GM06990 (cell line): ENCODE data around the gene PLEKHO1.
"Not testable (repeated sequence)": the region's sequence is repeated elsewhere in the genome, so short reads cannot be mapped to it uniquely, and the experiment has no call there.

Source experiments
- DNase-seq: peaks from one replicate; pipeline ENCODE4 v3.0.0-alpha.2; 2011; ENCODE audit not compliant: insufficient read length; ENCODE audit errors: extremely low read depth
- H3K27me3 ChIP-seq: replicated peaks from 2 replicates; pipeline ENCODE4 v1.6.0; 2011; ENCODE audit warnings: low read length; ENCODE audit not compliant: control insufficient read depth, insufficient read depth
- H3K36me3 ChIP-seq: 2 replicates; pipeline ENCODE4 v1.5.1; 2011; ENCODE audit warnings: low read length; ENCODE audit not compliant: control insufficient read depth, insufficient read depth
- H3K4me3 ChIP-seq: replicated peaks from 2 replicates; pipeline ENCODE4 v1.5.1; 2011; ENCODE audit warnings: low read depth, mild to moderate bottlenecking, control low read depth, low read length
- TF ChIP-seq, protein P1 (sequence below): IDR thresholded peaks from 2 replicates; pipeline ENCODE4 v1.5.1; 2011; ENCODE audit warnings: low read length, control low read depth, mild to moderate bottlenecking, inconsistent platforms; ENCODE audit not compliant: insufficient read depth, poor library complexity, severe bottlenecking

The PLEKHO1 gene

GRCh38 chr1:150127868-150128267 is 21.8 kb upstream of the PLEKHO1 start:
- Histone ChIP-seq H3K36me3 (no peaks in the 10 kb centered on the region), H3K27me3 (no peaks in the 10 kb centered on the region), H3K4me3 (no peak overlapping the region)
- no peak for DNase-seq
- TF ChIP-seq, protein P1, sequence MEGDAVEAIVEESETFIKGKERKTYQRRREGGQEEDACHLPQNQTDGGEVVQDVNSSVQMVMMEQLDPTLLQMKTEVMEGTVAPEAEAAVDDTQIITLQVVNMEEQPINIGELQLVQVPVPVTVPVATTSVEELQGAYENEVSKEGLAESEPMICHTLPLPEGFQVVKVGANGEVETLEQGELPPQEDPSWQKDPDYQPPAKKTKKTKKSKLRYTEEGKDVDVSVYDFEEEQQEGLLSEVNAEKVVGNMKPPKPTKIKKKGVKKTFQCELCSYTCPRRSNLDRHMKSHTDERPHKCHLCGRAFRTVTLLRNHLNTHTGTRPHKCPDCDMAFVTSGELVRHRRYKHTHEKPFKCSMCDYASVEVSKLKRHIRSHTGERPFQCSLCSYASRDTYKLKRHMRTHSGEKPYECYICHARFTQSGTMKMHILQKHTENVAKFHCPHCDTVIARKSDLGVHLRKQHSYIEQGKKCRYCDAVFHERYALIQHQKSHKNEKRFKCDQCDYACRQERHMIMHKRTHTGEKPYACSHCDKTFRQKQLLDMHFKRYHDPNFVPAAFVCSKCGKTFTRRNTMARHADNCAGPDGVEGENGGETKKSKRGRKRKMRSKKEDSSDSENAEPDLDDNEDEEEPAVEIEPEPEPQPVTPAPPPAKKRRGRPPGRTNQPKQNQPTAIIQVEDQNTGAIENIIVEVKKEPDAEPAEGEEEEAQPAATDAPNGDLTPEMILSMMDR: no peak

- Histone ChIP-seq H3K36me3 (no peaks in the 10 kb centered on the region), H3K27me3 (no peaks in the 10 kb centered on the region), H3K4me3 (no peak overlapping the region)
- TF ChIP-seq, protein P1: no peak
- no peak for DNase-seq
These were observed 17.3 kb upstream of the PLEKHO1 start for GRCh38 chr1:150132372-150132771.

- H3K27me3 ChIP-seq: no peaks in the 10 kb centered on the region
- TF ChIP-seq, protein P1: no peak
- no peak overlapping the region for H3K4me3 ChIP-seq
- no peak for DNase-seq
- H3K36me3 ChIP-seq: no peaks in the 10 kb centered on the region
These were observed 15.2 kb upstream of the PLEKHO1 start for GRCh38 chr1:150134537-150134936.

- H3K36me3 ChIP-seq, H3K27me3 ChIP-seq, H3K4me3 ChIP-seq, DNase-seq: not testable (repeated sequence)
These were observed 14.3 kb upstream of the PLEKHO1 start for GRCh38 chr1:150135400-150135799.

DNA sequence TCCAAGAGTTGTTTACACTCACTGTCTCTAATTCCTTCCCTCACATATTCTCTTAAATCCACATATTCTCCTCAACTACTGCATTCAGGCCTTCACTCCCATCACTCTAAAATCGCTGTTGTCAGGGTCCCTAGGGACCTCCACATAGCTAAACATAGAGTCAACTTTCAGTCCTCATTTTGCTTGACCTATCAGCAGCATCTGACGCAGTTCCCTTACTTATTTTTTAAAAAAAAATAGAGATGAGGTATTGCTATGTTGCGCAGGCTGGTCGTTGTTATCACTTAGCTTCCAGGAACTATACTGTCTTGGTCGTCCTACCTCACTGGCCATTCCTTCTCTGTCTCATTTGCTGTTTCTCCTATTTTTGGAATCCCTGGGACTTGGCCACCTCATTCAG is 11.7 kb upstream of the PLEKHO1 start:
- H3K36me3 ChIP-seq: no peaks in the 10 kb centered on the region
- no peak for DNase-seq
- TF ChIP-seq, protein P1: no peak
- H3K4me3 ChIP-seq: no peak overlapping the region
- no peaks in the 10 kb centered on the region for H3K27me3 ChIP-seq

DNA sequence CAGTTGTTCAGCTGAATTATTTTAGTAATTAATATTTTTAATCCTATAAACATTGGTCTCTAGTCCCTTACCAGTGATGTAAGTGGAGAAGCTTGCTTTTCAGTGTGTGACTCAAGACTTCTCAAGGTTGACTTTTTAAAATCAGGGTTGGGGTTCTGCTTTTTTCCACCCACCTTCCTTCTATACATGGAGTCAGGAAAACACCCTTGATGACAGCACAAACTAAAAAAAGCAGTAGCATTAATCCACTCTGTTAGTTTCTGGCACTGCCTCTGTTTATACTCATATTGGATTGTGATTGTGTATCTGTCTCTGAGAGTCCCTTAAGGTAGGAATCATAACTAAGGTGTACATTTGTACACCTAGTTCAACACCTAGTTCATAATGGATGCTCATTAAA is 8.3 kb upstream of the PLEKHO1 start:
- TF ChIP-seq, protein P1: no peak
- DNase-seq: no peak
- H3K4me3 ChIP-seq: no peak overlapping the region
- no peaks in the 10 kb centered on the region for H3K36me3 ChIP-seq
- H3K27me3 ChIP-seq: no peaks in the 10 kb centered on the region
